ENCODE data around the gene KSR1.
A peak's percentile ranks its signal among the peaks of the same experiment; 100 is the strongest.
"Not testable (repeated sequence)": the region's sequence is repeated elsewhere in the genome, so short reads cannot be mapped to it uniquely, and the experiment has no call there.

KSR1 gene

DNA sequence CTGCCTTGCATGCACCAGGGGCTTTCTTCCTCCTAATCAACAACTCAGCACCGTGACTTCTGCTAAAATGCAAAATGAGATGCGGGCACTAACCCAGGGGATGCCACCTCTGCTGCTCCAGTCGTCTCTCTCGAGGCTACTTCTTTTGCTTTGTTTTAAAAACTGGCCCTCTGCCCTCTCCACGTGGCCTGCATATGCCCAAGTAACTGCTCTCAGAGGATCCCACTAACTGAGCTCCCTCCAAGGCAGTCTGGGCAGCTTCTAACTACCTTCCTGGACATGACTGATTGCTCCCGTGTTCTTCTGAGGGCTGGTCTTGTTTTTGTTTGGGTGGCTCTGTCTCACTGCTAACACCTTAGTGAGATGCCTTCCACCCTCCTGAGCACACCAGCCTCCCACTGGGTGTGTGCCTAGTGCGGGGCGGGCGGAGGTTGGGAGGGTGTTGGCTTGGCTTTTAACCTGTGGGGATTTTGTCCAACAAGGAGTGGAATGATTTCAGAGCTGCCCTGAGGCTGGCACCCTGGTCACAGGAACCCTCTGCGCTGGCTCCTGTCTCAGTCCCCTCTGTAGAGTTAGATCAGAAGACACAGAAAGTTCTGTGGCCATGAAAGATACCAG, 165.8 kb downstream of the KSR1 start:
- DNase-seq = no peak

DNA sequence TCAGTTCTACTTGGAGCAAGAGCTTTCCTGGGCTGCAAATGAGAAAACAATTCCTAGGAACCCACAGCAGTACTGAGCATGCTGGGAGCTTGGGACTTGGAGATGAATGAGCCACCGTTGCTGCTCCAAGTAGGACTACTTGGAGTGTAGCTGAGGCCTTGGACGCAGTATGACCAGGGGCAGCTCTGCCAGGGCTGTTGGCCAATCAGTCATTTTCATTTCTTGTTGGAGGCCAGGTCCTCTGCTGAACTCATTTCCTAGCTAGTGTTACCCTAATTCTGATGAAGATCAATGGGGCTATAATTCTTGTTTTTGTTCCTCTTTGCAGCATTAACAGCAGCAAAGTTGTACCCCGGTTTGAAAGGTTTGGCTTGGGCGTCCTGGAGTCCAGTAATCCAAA, 166.7 kb downstream of the KSR1 start:
- DNase-seq = peak; percentile 21 to 32

DNA sequence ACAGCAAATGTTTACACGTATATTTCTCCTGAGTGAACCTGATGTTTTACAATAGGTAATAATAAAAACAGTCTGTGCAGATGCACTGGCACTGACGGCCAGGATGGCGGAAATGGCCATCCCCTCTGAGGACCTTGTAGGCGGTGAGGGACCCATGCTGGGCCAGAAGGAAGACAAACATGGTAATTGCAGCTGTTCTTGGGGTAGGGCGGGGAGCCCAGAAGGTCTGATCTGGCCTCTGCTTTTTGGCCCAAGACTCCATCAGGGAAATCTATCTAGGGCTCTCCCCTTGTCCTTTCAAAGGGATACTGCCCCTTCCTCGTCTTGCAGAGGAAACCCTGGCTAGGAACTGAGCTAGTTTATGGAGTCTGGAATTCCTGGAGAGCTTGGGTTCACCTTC, 167.4 kb downstream of the KSR1 start:
- DNase-seq = no peak

DNA sequence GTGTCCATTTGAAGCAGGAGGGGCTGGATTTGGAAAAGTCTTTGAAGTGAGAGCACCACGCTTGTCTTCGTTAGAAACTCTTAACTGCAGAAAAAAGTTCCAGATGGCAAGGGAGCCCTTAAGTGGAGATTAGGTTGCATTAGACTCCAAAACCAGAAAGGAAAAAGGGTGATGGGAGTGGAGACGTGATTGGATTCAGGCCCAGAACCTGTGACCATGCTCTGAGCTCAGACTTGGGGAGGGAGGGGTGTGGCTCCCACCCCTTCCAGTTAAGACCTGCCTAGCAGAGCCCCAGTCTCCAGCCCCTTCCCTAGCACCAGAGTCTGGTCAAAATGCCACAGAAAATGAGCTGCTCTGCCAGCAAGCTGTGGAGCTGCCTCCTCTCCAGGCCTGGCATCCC, 168.3 kb downstream of the KSR1 start:
- DNase-seq = no peak

DNA sequence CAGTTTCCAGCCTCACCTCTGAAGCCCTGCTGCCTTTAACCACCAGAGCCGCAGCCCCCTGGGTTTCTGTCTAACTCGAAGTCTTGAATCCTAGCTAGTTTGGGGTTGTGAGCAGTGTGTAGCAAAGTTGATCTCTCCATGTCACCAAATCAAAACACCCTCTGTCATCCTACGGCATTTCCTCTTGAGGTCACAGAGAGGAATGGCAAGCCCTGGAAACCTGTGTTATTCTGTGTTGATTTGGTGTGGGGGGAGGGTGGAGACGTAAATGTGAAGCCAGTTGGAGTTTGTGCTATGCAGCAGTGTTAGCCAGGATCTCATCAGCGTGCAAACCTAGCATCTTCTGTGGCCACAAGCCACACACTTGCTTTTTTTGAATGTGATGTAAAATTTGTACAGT, 169.6 kb downstream of the KSR1 start:
- no peak for DNase-seq

DNA sequence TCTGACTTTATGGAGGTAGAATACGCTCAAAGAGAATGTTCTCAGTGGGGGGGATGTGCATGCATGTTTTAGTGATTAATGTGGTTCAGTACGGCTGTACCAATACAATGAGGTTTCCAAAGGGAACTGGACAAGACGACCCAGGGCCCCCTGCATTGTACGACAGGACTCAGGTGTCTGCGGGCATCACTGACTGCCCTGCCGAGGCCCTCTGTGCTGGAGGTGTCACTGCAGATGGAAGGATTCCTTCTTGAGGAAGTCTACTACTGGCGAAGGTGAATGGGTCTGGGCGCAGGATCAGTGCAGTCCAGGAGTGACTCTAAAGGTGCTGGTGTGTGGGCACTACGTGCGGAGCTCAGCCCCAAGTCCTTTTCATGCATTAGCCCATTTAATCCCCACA, 171.3 kb downstream of the KSR1 start:
- no peak for DNase-seq

DNA sequence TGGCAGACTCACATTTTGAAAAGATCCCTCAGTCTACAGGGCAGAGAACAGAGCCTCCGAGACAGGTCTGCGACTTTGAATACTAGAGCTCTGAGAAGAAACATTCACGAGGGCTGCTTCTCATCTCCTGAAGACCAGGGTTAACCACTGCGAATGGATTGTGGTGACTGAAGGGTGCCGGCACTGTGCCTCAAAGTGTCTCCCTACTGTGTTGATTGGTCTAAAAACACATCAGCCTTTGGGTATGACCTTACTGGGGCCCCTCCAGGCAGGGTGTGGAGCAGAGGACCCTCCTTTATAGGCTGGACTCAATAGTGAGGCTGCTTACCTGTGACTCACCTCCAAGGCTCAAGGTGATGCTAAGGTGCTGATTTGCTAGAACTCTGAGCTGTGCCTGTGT, 172.1 kb downstream of the KSR1 start:
- no peak for DNase-seq

DNA sequence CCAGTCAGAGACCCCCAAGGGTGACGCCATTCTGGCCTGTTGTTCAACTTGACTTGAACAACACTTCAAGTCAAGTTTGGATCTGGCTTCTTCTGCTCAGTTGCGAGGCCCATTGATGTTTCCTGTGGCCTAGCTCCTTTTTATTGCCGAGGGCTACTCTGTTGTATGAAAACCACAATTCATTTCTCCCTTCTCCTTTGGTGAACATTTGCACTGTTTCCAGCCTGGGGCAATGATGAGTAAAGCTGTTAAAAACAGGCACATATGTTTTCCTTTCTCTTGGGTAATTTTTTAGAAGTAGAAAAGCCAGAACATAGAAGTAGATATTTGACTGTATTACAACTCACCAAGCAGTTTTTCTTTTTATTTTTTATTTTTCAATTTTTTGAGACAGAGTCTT, 173.0 kb downstream of the KSR1 start:
- DNase-seq = not testable (repeated sequence)

DNA sequence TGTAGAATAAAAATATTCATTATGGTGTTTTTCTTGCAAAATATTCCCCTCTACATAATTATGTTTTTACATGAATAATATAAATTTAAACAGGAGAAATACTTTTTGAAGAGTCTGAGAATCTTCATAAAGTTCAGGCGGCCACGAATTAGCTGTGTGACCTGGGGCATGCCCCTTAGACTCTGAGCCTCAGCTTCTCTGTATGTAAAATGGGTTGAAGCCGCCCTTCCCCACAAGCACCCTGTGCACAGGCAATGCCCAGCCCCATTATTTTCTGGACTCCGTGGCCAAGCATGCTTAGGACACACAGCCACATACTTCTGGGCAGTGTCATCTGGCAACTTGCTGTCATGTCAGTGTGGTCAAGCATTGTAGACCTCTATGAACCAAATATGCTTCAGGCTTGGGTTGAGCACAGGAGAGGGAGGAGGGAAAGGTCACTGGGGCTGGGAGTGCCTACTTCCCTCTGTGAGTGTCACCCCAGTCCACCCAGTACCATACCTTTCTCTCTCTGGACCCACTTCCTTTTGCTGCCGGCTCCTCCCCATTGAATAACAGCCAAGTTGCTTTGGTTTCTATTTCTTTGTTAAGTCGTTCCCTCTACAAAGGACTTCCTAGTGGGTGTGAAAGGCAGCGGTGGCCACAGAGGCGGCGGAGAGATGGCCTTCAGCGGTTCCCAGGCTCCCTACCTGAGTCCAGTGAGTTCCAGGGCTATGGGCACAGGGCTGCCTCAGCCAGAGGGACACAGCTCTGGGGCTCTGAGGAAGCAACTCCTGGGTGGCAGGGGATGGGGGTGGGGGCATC, 174.6 kb downstream of the KSR1 start, which contains the start of gene LGALS9:
LGALS9 (plus strand) TSS at position 582 of the 804 bp plus-strand sequence; CDS start at position 660, 78 bp downstream.
- DNase-seq = peak in 1 of 2 donors; percentile 11

DNA sequence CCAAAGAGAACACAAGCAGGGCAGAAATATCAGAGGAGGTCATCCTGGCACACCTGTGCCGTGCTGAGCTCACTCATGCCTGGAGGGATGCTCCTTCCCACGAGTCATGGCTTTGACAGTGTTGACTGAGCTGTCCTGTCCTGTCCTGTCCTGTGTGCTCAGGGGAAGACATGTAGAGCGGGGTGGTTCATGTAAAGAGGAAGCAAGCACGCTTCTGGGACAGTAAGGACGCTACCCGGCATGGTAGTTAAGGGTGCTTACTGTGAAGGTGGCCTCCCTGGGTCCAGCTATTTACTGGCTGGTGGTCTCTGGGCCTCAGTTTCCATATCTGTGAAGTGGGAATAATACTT, 175.1 kb downstream of the KSR1 start:
- DNase-seq = no peak

DNA sequence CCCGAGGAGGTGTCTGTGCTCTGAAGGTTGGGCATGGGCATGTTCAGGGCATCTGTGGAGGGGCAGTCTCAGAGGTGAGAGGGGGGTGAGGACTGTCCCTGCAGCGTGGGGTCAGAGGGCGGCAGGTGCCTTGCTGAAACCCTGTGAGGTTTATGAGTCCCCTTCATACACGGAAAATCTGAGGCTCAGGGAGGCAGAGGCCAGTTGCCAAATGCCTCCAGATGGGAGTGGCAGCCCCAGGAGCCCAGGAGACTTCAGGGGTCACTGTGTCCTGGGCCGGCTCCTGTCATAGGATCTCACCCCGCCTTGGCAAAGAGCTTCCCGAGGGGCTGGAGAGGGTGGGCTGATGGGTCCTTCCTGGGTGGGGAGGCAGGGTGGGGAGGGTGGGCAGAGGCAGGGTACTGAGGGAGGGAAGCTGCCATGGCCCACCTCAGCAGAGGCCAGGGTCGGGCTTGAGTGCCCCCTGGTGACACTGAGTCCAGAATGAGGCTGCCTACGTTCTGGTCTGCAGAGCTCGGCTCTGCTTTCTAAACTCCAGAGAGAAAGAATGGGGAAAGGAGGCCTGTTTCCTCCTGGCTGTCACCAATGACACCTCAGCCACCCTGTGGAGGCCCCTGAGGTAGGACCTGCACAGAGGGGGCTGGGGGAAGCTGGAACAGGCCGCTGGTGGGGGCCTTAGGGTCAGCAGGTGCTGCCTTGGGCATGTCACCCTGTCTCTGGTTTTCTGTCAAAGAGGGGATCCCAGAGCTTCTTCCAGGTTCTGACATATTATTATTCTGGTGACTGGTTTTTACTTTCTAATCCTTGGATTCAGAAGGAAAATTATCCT, 175.9 kb downstream of the KSR1 start:
- no peak for DNase-seq

DNA sequence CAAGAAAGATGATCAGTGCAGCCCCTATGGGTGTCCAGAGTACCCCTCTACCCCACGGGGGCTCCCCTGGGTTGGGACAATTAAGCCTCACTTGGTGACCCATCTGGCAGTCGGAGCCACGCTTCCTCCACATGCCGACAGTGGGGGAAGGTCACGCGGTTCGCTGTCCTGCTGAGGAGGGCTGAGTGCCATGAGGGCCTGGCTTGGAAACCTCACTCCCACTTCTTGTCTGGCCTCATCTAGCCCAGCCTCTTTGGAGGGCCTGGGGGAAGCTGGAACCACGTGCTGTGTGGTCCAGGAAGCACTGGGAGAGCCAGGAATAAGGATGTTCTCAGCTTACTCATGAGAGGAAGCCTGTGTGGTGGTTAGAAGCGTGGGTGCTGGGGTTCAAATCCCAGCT, 176.5 kb downstream of the KSR1 start:
- DNase-seq = peak in 1 of 2 donors; percentile 69

DNA sequence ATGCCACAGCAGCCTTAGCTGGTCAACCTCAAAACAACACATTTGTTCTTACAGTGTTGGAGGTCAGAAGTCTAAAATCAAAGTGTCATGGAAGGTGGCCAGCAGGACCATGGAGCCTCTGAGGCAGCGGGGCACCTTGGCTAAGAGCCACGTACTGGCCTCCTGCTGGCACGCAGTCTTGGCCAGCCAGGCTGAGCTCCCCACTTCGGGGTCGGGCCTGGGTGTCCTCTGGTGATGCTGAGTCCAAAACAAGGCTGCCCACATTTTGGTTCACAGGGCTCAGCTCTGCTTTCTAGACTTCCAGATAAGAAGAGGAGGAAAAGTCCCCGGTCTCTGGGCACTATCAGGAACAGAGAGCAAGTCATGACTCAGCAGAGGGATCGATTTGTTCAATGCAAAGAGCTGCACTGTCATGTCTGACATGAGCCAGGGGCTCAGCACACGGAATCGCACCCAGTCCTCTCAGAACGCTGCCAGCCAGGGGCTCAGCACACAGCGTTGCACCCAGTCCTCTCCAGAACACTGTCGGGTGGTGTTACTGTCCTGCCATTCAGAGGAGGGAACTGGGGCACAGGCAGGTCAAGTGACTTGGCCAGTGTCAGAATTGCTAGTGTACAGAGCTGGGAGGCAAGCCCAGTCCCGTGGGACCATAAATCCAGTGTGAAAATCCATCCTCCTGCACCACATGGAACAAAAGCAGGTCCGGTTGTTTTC, 177.2 kb downstream of the KSR1 start:
- DNase-seq = no peak

DNA sequence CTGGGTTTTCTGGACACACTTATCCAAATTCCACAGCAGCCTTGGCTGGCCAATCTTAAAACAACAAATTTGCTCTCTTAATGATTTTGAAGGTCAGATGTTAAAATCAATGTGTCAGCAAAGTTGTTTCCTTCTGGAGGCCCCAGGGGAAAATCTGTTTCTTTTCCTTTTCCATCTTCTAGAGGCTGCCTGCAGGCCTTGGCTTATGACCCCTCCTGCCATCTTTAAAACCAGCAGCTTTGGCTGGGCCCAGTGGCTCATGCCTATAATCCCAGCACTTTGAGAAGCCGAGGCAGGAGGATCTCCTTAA, 177.7 kb downstream of the KSR1 start:
- DNase-seq = no peak

DNA sequence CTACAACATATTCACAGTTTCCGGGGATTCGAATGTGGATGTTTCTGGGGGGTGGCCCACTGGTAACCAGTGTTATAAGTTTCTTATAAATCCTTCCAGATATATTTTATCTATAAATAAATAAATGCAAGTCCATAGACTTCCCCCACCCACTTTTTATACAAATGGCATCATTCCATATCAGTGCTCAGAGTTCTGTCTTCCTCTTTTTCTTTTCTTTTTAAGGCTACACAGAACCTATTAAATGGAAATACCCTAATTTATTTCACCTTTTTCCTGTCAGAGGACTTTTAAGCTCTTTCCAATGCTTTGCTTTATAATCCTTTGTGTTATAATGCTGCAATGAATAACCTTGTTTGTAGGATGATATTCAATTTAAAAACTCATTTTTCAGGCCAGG, 178.5 kb downstream of the KSR1 start:
- DNase-seq = no peak

DNA sequence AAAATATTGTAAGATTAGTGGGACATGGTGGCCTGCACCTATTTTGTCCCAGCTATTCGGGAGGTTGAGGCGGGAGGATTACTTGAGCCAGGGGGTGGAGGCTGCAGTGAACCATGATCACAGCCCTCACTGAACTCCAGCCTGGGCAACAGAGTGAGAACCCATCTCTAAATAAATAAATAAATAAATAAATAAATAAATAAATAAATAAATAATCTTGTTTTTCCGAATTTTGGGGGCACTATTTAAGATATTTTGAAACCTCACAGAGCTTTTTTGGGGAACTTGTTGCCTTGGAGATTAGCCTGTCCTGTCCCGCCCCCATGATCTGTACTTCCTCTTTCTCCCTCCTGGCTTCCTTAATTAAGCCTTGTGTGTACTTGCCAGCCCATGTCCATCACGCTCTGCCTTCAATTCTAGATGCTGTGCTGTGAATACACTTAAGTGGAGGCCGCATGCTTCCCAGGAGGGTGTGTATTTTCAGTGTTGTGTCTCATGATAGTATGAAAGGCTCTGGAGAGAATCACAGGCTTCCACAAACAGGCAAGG, 179.1 kb downstream of the KSR1 start:
- peak; percentile 22 to 35 for DNase-seq

DNA sequence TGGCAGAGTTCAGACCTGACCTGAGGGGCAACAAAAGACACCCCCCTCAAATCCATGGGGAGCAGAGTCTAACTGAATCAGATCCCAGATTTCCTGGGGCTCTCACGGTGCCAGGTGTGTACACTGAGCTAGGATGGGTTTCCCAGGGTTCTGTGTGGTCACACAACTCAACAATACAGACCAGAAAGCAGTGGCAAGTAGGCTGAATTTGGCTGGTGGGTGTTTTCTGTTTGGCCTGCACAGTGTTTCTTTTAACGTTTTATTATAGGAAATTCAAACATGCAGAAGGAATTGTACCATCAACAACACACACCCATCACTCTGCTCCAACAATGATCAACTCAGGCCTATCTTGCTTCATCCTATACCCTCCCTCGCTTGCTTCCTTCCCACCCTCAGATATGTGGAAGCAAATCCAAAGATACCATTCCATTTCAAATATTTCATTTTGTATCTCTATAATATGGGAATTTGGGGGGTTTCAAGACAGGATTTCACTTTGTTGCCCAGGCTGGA, 179.8 kb downstream of the KSR1 start:
- not testable (repeated sequence) for DNase-seq

DNA sequence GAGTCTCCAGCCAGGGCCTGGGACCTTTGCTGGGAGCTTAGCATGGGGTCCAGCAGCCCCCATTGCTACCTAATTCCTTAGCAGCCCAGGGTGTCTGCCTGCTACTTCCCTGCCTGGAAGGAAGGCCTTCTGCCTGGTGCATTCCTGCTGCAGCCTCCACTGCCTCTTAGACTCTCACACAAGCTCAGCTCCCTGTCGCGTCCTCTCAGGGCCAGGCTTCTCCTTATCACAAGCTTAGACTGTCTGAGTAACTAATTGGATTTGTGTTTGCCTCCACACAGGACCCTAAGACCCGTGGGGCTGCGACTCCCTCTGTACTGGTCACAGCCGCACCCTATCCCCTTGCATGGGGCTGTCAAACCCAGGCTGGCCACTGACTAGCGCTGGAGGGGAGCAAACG, 181.6 kb downstream of the KSR1 start:
- not testable (repeated sequence) for DNase-seq

DNA sequence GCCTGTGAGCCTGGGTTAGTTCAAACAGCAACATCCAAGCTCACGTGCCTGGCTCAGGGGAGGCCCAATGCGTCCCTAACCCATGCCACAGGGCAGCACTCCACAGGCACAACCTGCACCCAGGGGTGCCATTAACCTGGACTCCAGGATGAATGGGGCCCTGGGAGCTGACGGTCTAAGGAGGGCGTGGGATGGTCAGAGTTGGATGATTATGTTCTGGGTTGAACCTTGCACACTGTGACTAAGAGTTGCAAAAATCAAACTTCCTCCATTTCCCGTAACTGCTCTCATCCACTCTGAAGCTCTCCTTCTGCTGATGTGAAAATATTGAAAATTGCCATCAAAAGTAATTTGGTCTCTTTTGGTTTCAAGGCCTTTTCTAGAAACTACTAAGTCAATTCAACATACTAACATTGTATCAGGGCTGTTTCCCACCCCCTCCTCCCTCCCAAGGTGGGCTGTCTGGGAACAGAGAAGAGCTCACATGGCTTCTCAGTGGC, 182.2 kb downstream of the KSR1 start:
- DNase-seq = not testable (repeated sequence)

DNA sequence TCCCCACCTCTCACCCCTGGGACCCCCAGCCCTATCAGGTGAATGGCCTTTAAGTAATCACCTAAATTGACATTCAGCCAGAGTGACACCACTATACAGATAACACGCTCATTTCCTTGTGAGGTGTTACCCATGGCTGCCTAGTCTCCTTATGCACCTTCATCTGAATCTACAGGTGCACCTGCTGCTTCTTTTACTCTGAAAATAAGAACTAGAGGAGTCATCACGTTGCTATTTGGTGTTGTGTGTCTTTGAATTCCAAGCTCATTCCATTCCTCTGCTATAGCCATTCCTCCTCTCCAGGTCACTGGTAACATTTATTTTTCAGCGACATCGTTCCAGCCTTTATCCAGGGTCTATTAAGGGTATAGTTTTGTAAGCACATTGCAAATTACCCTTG, 184.5 kb downstream of the KSR1 start:
- DNase-seq = no peak

DNA sequence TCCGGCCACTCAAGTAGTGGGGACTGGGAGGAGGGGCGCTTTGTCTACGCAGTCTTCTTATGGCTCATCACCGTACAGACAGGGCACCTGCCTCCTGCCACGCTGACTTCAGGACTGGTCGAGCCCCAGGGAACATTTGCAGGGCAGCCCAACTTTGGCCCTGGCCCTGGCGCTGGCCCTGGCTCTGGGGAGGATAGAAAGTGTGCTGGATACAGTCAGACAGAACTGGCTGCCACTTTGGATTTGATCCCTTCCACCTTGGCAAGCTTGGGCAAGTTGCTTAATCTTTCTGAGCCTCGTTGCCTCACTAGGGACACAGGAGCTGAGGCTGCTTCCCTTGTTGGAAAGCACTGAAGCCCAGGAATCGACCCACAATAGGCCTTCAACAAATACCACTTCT, 188.3 kb downstream of the KSR1 start:
- DNase-seq = no peak

DNA sequence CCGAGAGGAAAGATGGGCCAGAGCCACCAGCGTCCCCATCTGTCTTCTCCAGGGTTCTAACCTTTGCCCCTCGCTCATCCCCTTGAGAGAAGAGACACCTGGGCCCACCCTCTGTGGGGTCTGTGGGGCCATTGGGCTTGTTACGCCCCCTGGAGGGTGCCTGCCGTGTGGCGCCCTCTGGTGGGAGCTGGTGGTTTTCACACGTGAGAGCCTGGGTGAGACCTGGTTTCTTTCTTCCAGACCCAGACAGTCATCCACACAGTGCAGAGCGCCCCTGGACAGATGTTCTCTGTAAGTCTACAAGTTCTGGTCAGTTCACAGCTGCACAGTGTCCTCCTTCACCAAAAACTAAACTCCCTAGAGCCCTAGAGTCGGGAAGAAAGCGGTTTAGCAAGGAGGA, 189.4 kb downstream of the KSR1 start:
- not testable (repeated sequence) for DNase-seq

Measured in hippocampal formation (tissue), 2 donors.